Spleen (tissue), 7 donors: ENCODE results near the gene KRTAP12-1.

Experiments used
- CTCF ChIP-seq, 11 experiments: fragments of 200-600 bp in 7 of 11; fragments of 450-650 bp in 4 of 11; sonication (generic) in 4 of 11; IDR thresholded peaks in 8 of 11; conservative IDR thresholded peaks in 3 of 11; 1 replicate in 7 of 11; 2 replicates in 4 of 11; pipeline versions ENCODE4 v1.4.0 to v1.8.0; 2016 to 2021; ENCODE audit warnings: antibody characterized with exemption in 11 of 11, inconsistent platforms in 4 of 11, mild to moderate bottlenecking in 1 of 11
- POLR2A ChIP-seq, 3 donors: fragments of 450-650 bp; IDR thresholded peaks; one replicate each; pipeline ENCODE4 v1.5.1; 2017; ENCODE audit warnings: antibody characterized with exemption in 3 of 3, mild to moderate bottlenecking in 1 of 3
- donor health status: DM: no; HTN: no; CAD: no; lungs with moderate emphysema.
- donor health status: DM: no; HTN: no; CAD: no.
- donor health status: DM: no; HTN: no; CAD: no.

- no peak for TF ChIP-seq POLR2A (IDR thresholded peaks at IDR 0.05)
- no peak for TF ChIP-seq CTCF (IDR thresholded peaks at IDR 0.05 in 8 of 11, conservative IDR thresholded peaks at IDR 0.05 in 3 of 11)
These were observed 31.9 kb upstream of the KRTAP12-1 start for GRCh38 chr21:44713846-44714245.
